ENCODE measurements around the gene GGACT.

- no peak for TF ChIP-seq CTCF (IDR thresholded peaks at IDR 0.05; ENCODE audit: low read length)
- no peak for TF ChIP-seq EZH2 (IDR thresholded peaks at IDR 0.05; ENCODE audit: borderline replicate concordance, low read length)
Observed at GRCh38 chr13:100527644-100528043, 60.9 kb downstream of the GGACT start.
